H9 (cell line): ENCODE measurements around the gene SF3A2. TPM values are rescaled to one million over a fixed set of nuclear protein-coding genes. Genes with fewer than 3 reads are reported as not detected.

ENCODE experiments used
- DNase-seq: peaks from one replicate; pipeline ENCODE4 v3.0.0-alpha.2; 2017
- H2AFZ ChIP-seq: one replicate; pipeline ENCODE4 v1.6.1; 2013; ENCODE audit warnings: mild to moderate bottlenecking, low read length, control low read depth, moderate library complexity
- H2AK5ac ChIP-seq: 2 replicates; pipeline ENCODE4 v1.6.1; 2013; ENCODE audit warnings: low read length, control low read depth, mixed read lengths; ENCODE audit not compliant: insufficient read length
- H2BK120ac ChIP-seq: one replicate; pipeline ENCODE4 v1.6.1; 2013; ENCODE audit warnings: low read depth, mild to moderate bottlenecking, low read length, control low read depth, inconsistent platforms; ENCODE audit not compliant: poor library complexity, severe bottlenecking
- H2BK12ac ChIP-seq: 2 replicates; pipeline ENCODE4 v1.6.1; 2013; ENCODE audit warnings: low read length, control low read depth, mixed read lengths, low read depth; ENCODE audit not compliant: insufficient read length
- H2BK15ac ChIP-seq: 2 replicates; pipeline ENCODE4 v1.6.1; 2013; ENCODE audit warnings: low read depth, low read length, control low read depth
- H2BK20ac ChIP-seq: one replicate; pipeline ENCODE4 v1.6.1; 2013; ENCODE audit warnings: low read depth, mild to moderate bottlenecking, low read length, control low read depth, inconsistent platforms; ENCODE audit not compliant: poor library complexity, severe bottlenecking
- H2BK5ac ChIP-seq: 2 replicates; pipeline ENCODE4 v1.6.1; 2013; ENCODE audit warnings: low read length, control low read depth, mixed read lengths; ENCODE audit not compliant: insufficient read length
- H3K14ac ChIP-seq: 2 replicates; pipeline ENCODE4 v1.6.1; 2013; ENCODE audit warnings: low read length, control low read depth; ENCODE audit not compliant: insufficient read depth
- H3K18ac ChIP-seq: 2 replicates; pipeline ENCODE4 v1.6.1; 2013; ENCODE audit warnings: low read depth, mild to moderate bottlenecking, mixed read lengths, low read length, control low read depth; ENCODE audit not compliant: insufficient read length
- H3K23ac ChIP-seq: 2 replicates; pipeline ENCODE4 v1.6.1; 2013; ENCODE audit warnings: low read length, control low read depth, mixed read lengths, low read depth; ENCODE audit not compliant: insufficient read length
- H3K23me2 ChIP-seq: 2 replicates; pipeline ENCODE4 v1.6.1; 2013; ENCODE audit warnings: low read depth, mild to moderate bottlenecking, mixed read lengths, low read length, control low read depth; ENCODE audit not compliant: insufficient read length, poor library complexity, severe bottlenecking
- H3K27ac ChIP-seq: 2 replicates; pipeline ENCODE4 v1.5.1; 2013; ENCODE audit warnings: low read length, control low read depth, mixed read lengths, low read depth; ENCODE audit not compliant: insufficient read length
- H3K27me3 ChIP-seq: 2 replicates; pipeline ENCODE4 v1.6.1; 2013; ENCODE audit warnings: low read length, control low read depth, inconsistent platforms; ENCODE audit not compliant: insufficient read depth
- H3K4ac ChIP-seq: 2 replicates; pipeline ENCODE4 v1.6.1; 2013; ENCODE audit warnings: low read depth, mild to moderate bottlenecking, control low read depth, inconsistent platforms, low read length, moderate library complexity
- H3K4me1 ChIP-seq: 2 replicates; pipeline ENCODE4 v1.6.1; 2013; ENCODE audit warnings: low read length, control low read depth, inconsistent platforms; ENCODE audit not compliant: insufficient read depth
- H3K4me2 ChIP-seq: 2 replicates; pipeline ENCODE4 v1.6.1; 2013; ENCODE audit warnings: low read length, control low read depth, mixed read lengths; ENCODE audit not compliant: insufficient read length, insufficient read depth
- H3K56ac ChIP-seq: 2 replicates; pipeline ENCODE4 v1.6.1; 2013; ENCODE audit warnings: low read depth, mild to moderate bottlenecking, mixed read lengths, low read length, control low read depth; ENCODE audit not compliant: insufficient read length
- H3K79me1 ChIP-seq: 2 replicates; pipeline ENCODE4 v1.6.1; 2013; ENCODE audit warnings: low read depth, mild to moderate bottlenecking, moderate library complexity, low read length, control low read depth, inconsistent platforms; ENCODE audit not compliant: insufficient read depth, poor library complexity, severe bottlenecking
- H3K79me2 ChIP-seq: 2 replicates; pipeline ENCODE4 v1.6.1; 2013; ENCODE audit warnings: low read length, control low read depth, inconsistent platforms; ENCODE audit not compliant: insufficient read depth
- H3K9ac ChIP-seq: 2 replicates; pipeline ENCODE4 v1.6.1; 2013; ENCODE audit warnings: low read length, control low read depth, mixed read lengths; ENCODE audit not compliant: insufficient read length; ENCODE audit errors: extremely low read depth
- H3K9me3 ChIP-seq: one replicate; pipeline ENCODE4 v1.6.1; 2013; ENCODE audit warnings: low read depth, low read length, inconsistent platforms; ENCODE audit not compliant: control insufficient read depth
- H3T11ph ChIP-seq: one replicate; pipeline ENCODE4 v1.6.1; 2013; ENCODE audit warnings: mild to moderate bottlenecking, low read length, control low read depth, inconsistent platforms
- H4K20me1 ChIP-seq: one replicate; pipeline ENCODE4 v1.6.1; 2013; ENCODE audit not compliant: control insufficient read depth, insufficient read length, insufficient read depth
- H4K5ac ChIP-seq: 2 replicates; pipeline ENCODE4 v1.6.1; 2013; ENCODE audit warnings: low read depth, mild to moderate bottlenecking, mixed read lengths, low read length, control low read depth; ENCODE audit not compliant: insufficient read length
- H4K8ac ChIP-seq: replicated peaks from 2 replicates; pipeline ENCODE4 v1.6.1; 2013; ENCODE audit warnings: low read length, control low read depth, mixed read lengths, low read depth; ENCODE audit not compliant: insufficient read length
- H4K91ac ChIP-seq: 2 replicates; pipeline ENCODE4 v1.6.1; 2013; ENCODE audit warnings: low read depth, mild to moderate bottlenecking, moderate library complexity, mixed read lengths, low read length, control low read depth; ENCODE audit not compliant: insufficient read length
- H3K27ac Mint-ChIP-seq, 3 experiments: 2 replicates in 2 of 3; 3 replicates in 1 of 3; pipeline ENCODE4 v1.8.0; 2020 to 2021; ENCODE audit warnings: mixed read lengths in 3 of 3, mild to moderate bottlenecking in 1 of 3, moderate library complexity in 1 of 3
- H3K27me3 Mint-ChIP-seq: 2 replicates; pipeline ENCODE4 v1.8.0; 2021; ENCODE audit warnings: low read depth, mild to moderate bottlenecking, moderate library complexity, mixed read lengths
- H3K36me3 Mint-ChIP-seq, 3 experiments: 2 replicates in 2 of 3; 3 replicates in 1 of 3; pipeline ENCODE4 v1.8.0; 2020 to 2021; ENCODE audit warnings: low read depth in 3 of 3, mixed read lengths in 3 of 3; ENCODE audit not compliant: insufficient read depth in 1 of 3
- H3K4me1 Mint-ChIP-seq, 2 experiments: 2 replicates each; pipeline ENCODE4 v1.8.0; 2020; ENCODE audit warnings: mixed read lengths in 2 of 2
- H3K4me3 Mint-ChIP-seq, 2 experiments: 2 replicates in 1 of 2; 3 replicates in 1 of 2; pipeline ENCODE4 v1.8.0; 2020 to 2021; ENCODE audit warnings: mild to moderate bottlenecking in 2 of 2, mixed read lengths in 2 of 2, moderate library complexity in 1 of 2
- H3K9me3 Mint-ChIP-seq, 2 experiments: 2 replicates in 1 of 2; 3 replicates in 1 of 2; pipeline ENCODE4 v1.8.0; 2020; ENCODE audit warnings: mild to moderate bottlenecking in 2 of 2, mixed read lengths in 2 of 2, moderate library complexity in 1 of 2
- WGBS: extraction: QIAGEN DNeasy Blood & Tissue Kit; methylation state at CpG from one replicate; pipeline ENCODE4 v1.1.7; 2013; ENCODE audit warnings: missing lambda C conversion rate, low lambda C conversion rate, mixed read lengths; ENCODE audit not compliant: insufficient read length; ENCODE audit errors: extremely low coverage; 5-methylcytosine and 5-hydroxymethylcytosine counted together
- total RNA-seq: library from RNA; stranded (reverse); gene quantifications from 2 replicates; pipeline ENCODE4 v1.2.1, GENCODE V29; 2021
- TF ChIP-seq, protein P1 (sequence below): fragments of 200-600 bp; sonication (generic); conservative IDR thresholded peaks from 3 replicates; pipeline ENCODE4 v1.8.0; 2021; ENCODE audit warnings: antibody characterized with exemption, mild to moderate bottlenecking

The SF3A2 gene
- total RNA-seq, 1 experiment from 2014 or later: 166 TPM

GRCh38 chr19:2233601-2234280 lies 2.9 kb upstream of the SF3A2 start:
- TF ChIP-seq, protein P1, sequence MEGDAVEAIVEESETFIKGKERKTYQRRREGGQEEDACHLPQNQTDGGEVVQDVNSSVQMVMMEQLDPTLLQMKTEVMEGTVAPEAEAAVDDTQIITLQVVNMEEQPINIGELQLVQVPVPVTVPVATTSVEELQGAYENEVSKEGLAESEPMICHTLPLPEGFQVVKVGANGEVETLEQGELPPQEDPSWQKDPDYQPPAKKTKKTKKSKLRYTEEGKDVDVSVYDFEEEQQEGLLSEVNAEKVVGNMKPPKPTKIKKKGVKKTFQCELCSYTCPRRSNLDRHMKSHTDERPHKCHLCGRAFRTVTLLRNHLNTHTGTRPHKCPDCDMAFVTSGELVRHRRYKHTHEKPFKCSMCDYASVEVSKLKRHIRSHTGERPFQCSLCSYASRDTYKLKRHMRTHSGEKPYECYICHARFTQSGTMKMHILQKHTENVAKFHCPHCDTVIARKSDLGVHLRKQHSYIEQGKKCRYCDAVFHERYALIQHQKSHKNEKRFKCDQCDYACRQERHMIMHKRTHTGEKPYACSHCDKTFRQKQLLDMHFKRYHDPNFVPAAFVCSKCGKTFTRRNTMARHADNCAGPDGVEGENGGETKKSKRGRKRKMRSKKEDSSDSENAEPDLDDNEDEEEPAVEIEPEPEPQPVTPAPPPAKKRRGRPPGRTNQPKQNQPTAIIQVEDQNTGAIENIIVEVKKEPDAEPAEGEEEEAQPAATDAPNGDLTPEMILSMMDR: no peak
- H3K4ac ChIP-seq: no peak overlapping the region
- no peak overlapping the region for H3K27ac ChIP-seq
- H3K79me2 ChIP-seq: peaks cover 17% of the 10 kb centered on the region
- H3K4me2 ChIP-seq: no peak overlapping the region
- H4K5ac ChIP-seq: no peak overlapping the region
- no peak overlapping the region for H3K9ac ChIP-seq
- peaks cover 16 to 59% (median 42%) of the 10 kb centered on the region in 3 experiments for H3K36me3 Mint-ChIP-seq
- no peak overlapping the region for H2BK12ac ChIP-seq
- no peak overlapping the region for H2AFZ ChIP-seq
- H4K8ac ChIP-seq: no peak overlapping the region
- H3K4me3 Mint-ChIP-seq: peak overlapping the region; percentile 96 to 97; a peak in 4 of 5 replicates
- H3T11ph ChIP-seq: no peak overlapping the region
- peaks cover 0 to 3% of the 10 kb centered on the region in 2 experiments; a peak in 1 of 5 replicates for H3K9me3 Mint-ChIP-seq
- H3K18ac ChIP-seq: no peak overlapping the region
- H3K79me1 ChIP-seq: no peaks in the 10 kb centered on the region
- peaks cover 9% of the 10 kb centered on the region for H3K23me2 ChIP-seq
- H4K91ac ChIP-seq: no peak overlapping the region
- H3K27ac Mint-ChIP-seq: peak overlapping the region in 2 of 3 experiments; percentile 37 to 75; a peak in 3 of 7 replicates
- H3K56ac ChIP-seq: no peak overlapping the region
- H2AK5ac ChIP-seq: no peak overlapping the region
- peaks cover 4% of the 10 kb centered on the region; the same call in 1 of the 2 replicates for H3K4me1 ChIP-seq
- no peak overlapping the region for H2BK15ac ChIP-seq
- H4K20me1 ChIP-seq: no peaks in the 10 kb centered on the region
- no peak overlapping the region for H2BK20ac ChIP-seq
- H3K9me3 ChIP-seq: no peaks in the 10 kb centered on the region
- H3K23ac ChIP-seq: no peak overlapping the region
- no peak overlapping the region; the same call in 1 of the 2 replicates for H3K14ac ChIP-seq
- peaks cover 19 to 24% of the 10 kb centered on the region in 2 experiments for H3K4me1 Mint-ChIP-seq
- WGBS: no CpG with 5 or more reads among the region's 25 CpGs
- H2BK5ac ChIP-seq: no peak overlapping the region
- DNase-seq: no peak
- no peaks in the 10 kb centered on the region for H3K27me3 ChIP-seq
- H2BK120ac ChIP-seq: no peak overlapping the region
- no peaks in the 10 kb centered on the region; the same call in 1 of the 2 replicates for H3K27me3 Mint-ChIP-seq
